A673 (cell line): ENCODE measurements around the gene ITSN1. TPM values are rescaled to one million over a fixed set of nuclear protein-coding genes. Genes with fewer than 3 reads are reported as not detected.
"Not testable (repeated sequence)": the region's sequence is repeated elsewhere in the genome, so short reads cannot be mapped to it uniquely, and the experiment has no call there.

ENCODE experiments used
- BruUV-seq: library from RNA; stranded (reverse); fragments of 400-500 nt; replicated peaks from 2 replicates; lab custom pipeline; 2021; lab: Mats Ljungman, UMichigan
- CTCF ChIA-PET: fragments of 300-600 bp; sonication (Branson Sonifier 250); formaldehyde crosslinking; loops from one replicate; lab custom pipeline; 2022; ENCODE audit warnings: antibody characterized with exemption; lab: Charles Lee
- POLR2A ChIA-PET: fragments of 300-600 bp; sonication (Branson Sonifier 250); formaldehyde crosslinking; loops from one replicate; lab custom pipeline; 2022; ENCODE audit warnings: antibody characterized with exemption; ENCODE audit not compliant: low non-redundant PET; lab: Charles Lee
- DNase-seq: peaks from one replicate; pipeline ENCODE4 v3.0.0-alpha.2; 2015; ENCODE audit warnings: low spot score
- H3K27ac ChIP-seq: fragments of 200-600 bp; sonication (generic); 2 replicates; pipeline ENCODE4 v1.5.1; 2016; ENCODE audit warnings: mixed run types, low read depth, mild to moderate bottlenecking, mixed read lengths, antibody characterized with exemption, low read length; ENCODE audit not compliant: poor library complexity, severe bottlenecking
- H3K27me3 ChIP-seq: fragments of 200-600 bp; sonication (generic); replicated peaks from 2 replicates; pipeline ENCODE4 v1.6.1; 2017; ENCODE audit warnings: mixed run types, low read depth, mild to moderate bottlenecking, mixed read lengths, antibody characterized with exemption, low read length; ENCODE audit not compliant: insufficient read depth, poor library complexity
- H3K36me3 ChIP-seq: fragments of 200-600 bp; sonication (generic); 2 replicates; pipeline ENCODE4 v1.6.1; 2016; ENCODE audit warnings: mixed run types, mild to moderate bottlenecking, mixed read lengths, antibody characterized with exemption, low read length; ENCODE audit not compliant: insufficient read depth, poor library complexity, severe bottlenecking
- H3K4me1 ChIP-seq: fragments of 200-600 bp; sonication (generic); 2 replicates; pipeline ENCODE4 v1.6.1; 2017; ENCODE audit warnings: mixed run types, mild to moderate bottlenecking, mixed read lengths, antibody characterized with exemption, low read length; ENCODE audit not compliant: insufficient read depth, poor library complexity, severe bottlenecking
- H3K4me3 ChIP-seq: fragments of 200-600 bp; sonication (generic); 2 replicates; pipeline ENCODE4 v1.5.1; 2016; ENCODE audit warnings: low read depth, mixed run types, mild to moderate bottlenecking, mixed read lengths, low read length; ENCODE audit not compliant: poor library complexity, severe bottlenecking
- H3K9me3 ChIP-seq: fragments of 200-600 bp; sonication (generic); 2 replicates; pipeline ENCODE4 v1.6.1; 2016; ENCODE audit warnings: mixed run types, low read depth, mild to moderate bottlenecking, mixed read lengths, antibody characterized with exemption, low read length; ENCODE audit not compliant: poor library complexity, severe bottlenecking
- EZH2 ChIP-seq: fragments of 200-600 bp; sonication (generic); IDR thresholded peaks from 2 replicates; pipeline ENCODE4 v1.6.1; 2017; ENCODE audit warnings: borderline replicate concordance, low read depth, mild to moderate bottlenecking, mixed read lengths, antibody characterized with exemption, low read length; ENCODE audit not compliant: poor library complexity, severe bottlenecking
- intact Hi-C: fragments of 100-400 bp; cut with micrococcal nuclease; formaldehyde crosslinking; loops from one replicate; pipeline ENCODE4 v1.10.0; 2022; ENCODE audit not compliant: unreplicated experiment
- total RNA-seq: library from RNA; stranded (reverse); gene quantifications from 2 replicates; pipeline ENCODE4 v1.2.3, GENCODE V29; 2021
- TF ChIP-seq, protein P1 (sequence below): fragments of 300-800, 200-600 bp; sonication (generic); conservative IDR thresholded peaks from 2 replicates; pipeline ENCODE4 v1.5.1; 2017; ENCODE audit warnings: low read depth, mild to moderate bottlenecking, antibody characterized with exemption, low read length, moderate library complexity, mixed read lengths

Gene ITSN1
- total RNA-seq, 1 experiment from 2014 or later, result 54.2 TPM

DNA sequence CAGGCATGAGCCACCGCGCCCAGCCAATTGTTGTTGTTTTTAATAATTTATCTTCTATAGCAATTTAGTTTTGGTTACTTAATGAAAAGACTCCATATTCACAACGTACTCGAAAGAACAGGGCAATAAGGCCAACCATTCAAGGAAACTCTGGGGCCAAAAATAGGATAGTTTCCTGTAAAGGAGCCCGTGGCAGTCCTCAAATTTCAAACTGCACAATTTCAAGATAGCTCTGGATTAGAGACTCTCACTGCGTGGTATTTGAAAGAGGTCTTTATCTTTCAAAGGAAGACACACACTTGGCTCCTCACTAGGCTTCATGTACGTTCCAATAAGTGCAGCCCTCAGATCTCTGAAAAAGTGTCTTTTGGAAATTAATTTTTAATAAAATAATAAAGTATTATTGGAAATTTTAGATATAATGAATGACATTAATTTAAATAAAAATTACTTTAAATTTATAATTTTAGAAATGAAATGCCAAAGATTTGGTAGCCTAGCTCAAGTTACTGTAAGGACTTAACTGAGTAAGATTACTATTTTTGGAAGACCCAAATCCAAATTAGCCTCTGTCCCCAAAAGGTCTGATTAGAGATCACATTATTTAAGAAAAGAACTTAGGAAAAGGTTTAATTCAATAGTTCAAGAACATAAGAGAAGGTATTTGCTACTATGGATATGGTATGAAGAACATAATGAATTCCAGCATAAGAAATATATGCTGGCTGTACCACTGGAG is 31.1 kb upstream of the ITSN1 start:
- Histone ChIP-seq H3K27ac (no peak overlapping the region), H3K27me3 (no peaks in the 10 kb centered on the region), H3K4me1 (no peaks in the 10 kb centered on the region), H3K4me3 (no peak overlapping the region), H3K9me3 (no peaks in the 10 kb centered on the region), H3K36me3 (peaks cover 18% of the 10 kb centered on the region)
- POLR2A ChIA-PET, result no interaction called here
- intact Hi-C loops, result no loop called here
- TF ChIP-seq EZH2, result no peak
- TF ChIP-seq, protein P1, sequence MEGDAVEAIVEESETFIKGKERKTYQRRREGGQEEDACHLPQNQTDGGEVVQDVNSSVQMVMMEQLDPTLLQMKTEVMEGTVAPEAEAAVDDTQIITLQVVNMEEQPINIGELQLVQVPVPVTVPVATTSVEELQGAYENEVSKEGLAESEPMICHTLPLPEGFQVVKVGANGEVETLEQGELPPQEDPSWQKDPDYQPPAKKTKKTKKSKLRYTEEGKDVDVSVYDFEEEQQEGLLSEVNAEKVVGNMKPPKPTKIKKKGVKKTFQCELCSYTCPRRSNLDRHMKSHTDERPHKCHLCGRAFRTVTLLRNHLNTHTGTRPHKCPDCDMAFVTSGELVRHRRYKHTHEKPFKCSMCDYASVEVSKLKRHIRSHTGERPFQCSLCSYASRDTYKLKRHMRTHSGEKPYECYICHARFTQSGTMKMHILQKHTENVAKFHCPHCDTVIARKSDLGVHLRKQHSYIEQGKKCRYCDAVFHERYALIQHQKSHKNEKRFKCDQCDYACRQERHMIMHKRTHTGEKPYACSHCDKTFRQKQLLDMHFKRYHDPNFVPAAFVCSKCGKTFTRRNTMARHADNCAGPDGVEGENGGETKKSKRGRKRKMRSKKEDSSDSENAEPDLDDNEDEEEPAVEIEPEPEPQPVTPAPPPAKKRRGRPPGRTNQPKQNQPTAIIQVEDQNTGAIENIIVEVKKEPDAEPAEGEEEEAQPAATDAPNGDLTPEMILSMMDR, result no peak
- no TSS peak for BruUV-seq
- CTCF ChIA-PET, result interaction anchor here (0.9 kb wide), 1 partner anchor 13 kb away, joined by 3 read pairs; no protein-coding TSS in a partner anchor
- DNase-seq, result no peak

DNA sequence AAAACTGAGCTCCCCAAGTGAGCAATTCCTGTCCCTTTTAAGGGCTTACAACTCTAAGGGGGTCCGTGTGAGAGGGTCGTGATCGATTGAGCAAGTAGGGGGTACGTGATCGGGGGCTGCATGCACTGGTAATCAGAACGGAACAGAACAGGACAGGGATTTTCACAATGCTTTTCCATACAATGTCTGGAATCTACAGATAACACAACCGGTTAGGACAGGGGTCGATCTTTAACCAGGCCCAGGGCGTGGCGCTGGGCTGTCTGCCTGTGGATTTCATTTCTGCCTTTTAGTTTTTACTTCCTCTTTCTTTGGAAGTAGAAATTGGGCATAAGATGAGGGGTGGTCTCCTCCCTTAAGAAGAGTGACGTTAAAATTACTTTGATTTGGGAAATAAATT is 24.7 kb upstream of the ITSN1 start:
- CTCF ChIA-PET, H3K9me3 ChIP-seq, H3K27ac ChIP-seq, H3K27me3 ChIP-seq, intact Hi-C loops, DNase-seq, H3K4me3 ChIP-seq, H3K4me1 ChIP-seq, POLR2A ChIA-PET, BruUV-seq: not testable (repeated sequence)
- H3K36me3 ChIP-seq, result peaks cover 30% of the 10 kb centered on the region

DNA sequence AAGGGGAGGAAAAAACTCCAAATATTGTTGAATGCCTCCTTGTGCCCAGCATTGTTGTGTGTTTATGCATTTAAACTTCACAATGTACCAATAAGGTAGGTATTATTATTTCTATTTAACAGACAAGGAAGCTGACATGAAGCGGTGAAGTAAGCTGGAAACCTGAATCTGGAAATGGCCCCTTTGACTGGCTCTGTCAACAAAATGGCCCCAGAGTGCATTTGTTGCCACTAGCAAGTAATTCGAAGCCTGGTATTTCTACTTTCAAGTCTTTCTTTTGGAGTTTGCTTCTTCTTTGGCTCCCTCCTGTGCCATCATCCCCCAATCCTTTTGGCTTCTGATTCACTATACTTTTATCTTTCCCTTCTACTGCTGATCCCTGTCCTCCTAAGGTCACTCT is 23.9 kb upstream of the ITSN1 start:
- H3K4me3 ChIP-seq, result no peak overlapping the region
- no TSS peak for BruUV-seq
- H3K27me3 ChIP-seq, result no peaks in the 10 kb centered on the region
- no peak overlapping the region for H3K27ac ChIP-seq
- no peak for TF ChIP-seq EZH2
- TF ChIP-seq, protein P1, result no peak
- H3K36me3 ChIP-seq, result peaks cover 25% of the 10 kb centered on the region
- DNase-seq, result no peak
- CTCF ChIA-PET, result no interaction called here
- POLR2A ChIA-PET, result no interaction called here
- no peaks in the 10 kb centered on the region for H3K9me3 ChIP-seq
- no peaks in the 10 kb centered on the region for H3K4me1 ChIP-seq
- intact Hi-C loops, result no loop called here
